Measurements from ENCODE around the gene XPC.

The XPC gene

GRCh38 chr3:14201940-14202684 is 23.7 kb upstream of the XPC start:
- no peak for TF ChIP-seq CTCF (IDR thresholded peaks at IDR 0.05; ENCODE audit: low read depth, low read length, missing control alignments)
- no peak for DNase-seq (ENCODE audit: low read depth)
- in situ Hi-C loops (cut with HindIII; ENCODE audit: low sequenced_read_pairs): no loop called here
- H3K4me3 ChIP-seq (ENCODE audit: low read depth, low read length): no peak overlapping the region

- no peak overlapping the region for H3K4me3 ChIP-seq (ENCODE audit: low read depth, low read length)
- DNase-seq (ENCODE audit: low read depth): no peak
- in situ Hi-C loops (cut with HindIII; ENCODE audit: low sequenced_read_pairs): no loop called here
- TF ChIP-seq CTCF (IDR thresholded peaks at IDR 0.05; ENCODE audit: low read depth, low read length, missing control alignments): no peak
Observed at GRCh38 chr3:14200841-14201240, 22.4 kb upstream of the XPC start.

GRCh38 chr3:14200276-14200675 is 21.9 kb upstream of the XPC start:
- in situ Hi-C loops (cut with HindIII; ENCODE audit: low sequenced_read_pairs): no loop called here
- no peak for DNase-seq (ENCODE audit: low read depth)
- H3K4me3 ChIP-seq (ENCODE audit: low read depth, low read length): no peak overlapping the region
- TF ChIP-seq CTCF (IDR thresholded peaks at IDR 0.05; ENCODE audit: low read depth, low read length, missing control alignments): no peak

- no peak for TF ChIP-seq CTCF (IDR thresholded peaks at IDR 0.05; ENCODE audit: low read depth, low read length, missing control alignments)
- no peak for DNase-seq (ENCODE audit: low read depth)
- in situ Hi-C loops (cut with HindIII; ENCODE audit: low sequenced_read_pairs): no loop called here
- H3K4me3 ChIP-seq (ENCODE audit: low read depth, low read length): no peak overlapping the region
Observed at GRCh38 chr3:14199641-14200040, 21.2 kb upstream of the XPC start.

- no peak for TF ChIP-seq CTCF (IDR thresholded peaks at IDR 0.05; ENCODE audit: low read depth, low read length, missing control alignments)
- no peak for DNase-seq (ENCODE audit: low read depth)
- no peak overlapping the region for H3K4me3 ChIP-seq (ENCODE audit: low read depth, low read length)
- in situ Hi-C loops (cut with HindIII; ENCODE audit: low sequenced_read_pairs): no loop called here
Observed at GRCh38 chr3:14194865-14195264, 16.5 kb upstream of the XPC start.

GRCh38 chr3:14188041-14188754 is 9.8 kb upstream of the XPC start:
- no peak overlapping the region for H3K4me3 ChIP-seq (ENCODE audit: low read depth, low read length)
- no peak for DNase-seq (ENCODE audit: low read depth)
- in situ Hi-C loops (cut with HindIII; ENCODE audit: low sequenced_read_pairs): no loop called here
- TF ChIP-seq CTCF (IDR thresholded peaks at IDR 0.05; ENCODE audit: low read depth, low read length, missing control alignments): no peak
